ENCODE measurements around the gene DONSON.

The DONSON gene

DNA sequence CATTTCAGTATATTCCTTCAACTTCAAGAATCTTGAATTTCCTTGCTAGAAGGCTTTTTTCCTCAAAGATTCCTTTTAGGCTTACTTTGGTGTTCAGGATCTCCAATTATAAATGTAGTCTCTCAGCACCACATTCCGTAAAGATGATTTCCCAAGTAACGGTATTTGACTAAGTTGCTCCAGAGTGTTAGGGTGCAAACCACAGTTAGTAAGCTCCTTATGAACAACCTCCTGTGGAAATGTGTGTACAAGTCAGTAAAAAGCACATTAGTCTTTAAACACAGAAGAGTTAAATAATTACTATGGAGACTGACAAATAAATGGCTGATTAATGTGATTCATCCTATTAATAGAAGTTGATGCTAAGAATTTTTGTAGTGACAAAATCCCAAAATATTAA lies 10.3 kb downstream of the DONSON start:
- no peak for TF ChIP-seq FOXP2 (optimal IDR thresholded peaks at IDR 0.05; ENCODE audit: borderline replicate concordance, extremely low read depth, extremely low read length, insufficient read depth)
- no peak for TF ChIP-seq SIN3A (IDR thresholded peaks at IDR 0.05; ENCODE audit: borderline replicate concordance, insufficient read depth, low read length)
- TF ChIP-seq, protein P1, sequence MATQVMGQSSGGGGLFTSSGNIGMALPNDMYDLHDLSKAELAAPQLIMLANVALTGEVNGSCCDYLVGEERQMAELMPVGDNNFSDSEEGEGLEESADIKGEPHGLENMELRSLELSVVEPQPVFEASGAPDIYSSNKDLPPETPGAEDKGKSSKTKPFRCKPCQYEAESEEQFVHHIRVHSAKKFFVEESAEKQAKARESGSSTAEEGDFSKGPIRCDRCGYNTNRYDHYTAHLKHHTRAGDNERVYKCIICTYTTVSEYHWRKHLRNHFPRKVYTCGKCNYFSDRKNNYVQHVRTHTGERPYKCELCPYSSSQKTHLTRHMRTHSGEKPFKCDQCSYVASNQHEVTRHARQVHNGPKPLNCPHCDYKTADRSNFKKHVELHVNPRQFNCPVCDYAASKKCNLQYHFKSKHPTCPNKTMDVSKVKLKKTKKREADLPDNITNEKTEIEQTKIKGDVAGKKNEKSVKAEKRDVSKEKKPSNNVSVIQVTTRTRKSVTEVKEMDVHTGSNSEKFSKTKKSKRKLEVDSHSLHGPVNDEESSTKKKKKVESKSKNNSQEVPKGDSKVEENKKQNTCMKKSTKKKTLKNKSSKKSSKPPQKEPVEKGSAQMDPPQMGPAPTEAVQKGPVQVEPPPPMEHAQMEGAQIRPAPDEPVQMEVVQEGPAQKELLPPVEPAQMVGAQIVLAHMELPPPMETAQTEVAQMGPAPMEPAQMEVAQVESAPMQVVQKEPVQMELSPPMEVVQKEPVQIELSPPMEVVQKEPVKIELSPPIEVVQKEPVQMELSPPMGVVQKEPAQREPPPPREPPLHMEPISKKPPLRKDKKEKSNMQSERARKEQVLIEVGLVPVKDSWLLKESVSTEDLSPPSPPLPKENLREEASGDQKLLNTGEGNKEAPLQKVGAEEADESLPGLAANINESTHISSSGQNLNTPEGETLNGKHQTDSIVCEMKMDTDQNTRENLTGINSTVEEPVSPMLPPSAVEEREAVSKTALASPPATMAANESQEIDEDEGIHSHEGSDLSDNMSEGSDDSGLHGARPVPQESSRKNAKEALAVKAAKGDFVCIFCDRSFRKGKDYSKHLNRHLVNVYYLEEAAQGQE (IDR thresholded peaks at IDR 0.05; ENCODE audit: insufficient read depth in 1 of 2, low read depth in 2 of 2, low read length in 2 of 2), result no peak

DNA sequence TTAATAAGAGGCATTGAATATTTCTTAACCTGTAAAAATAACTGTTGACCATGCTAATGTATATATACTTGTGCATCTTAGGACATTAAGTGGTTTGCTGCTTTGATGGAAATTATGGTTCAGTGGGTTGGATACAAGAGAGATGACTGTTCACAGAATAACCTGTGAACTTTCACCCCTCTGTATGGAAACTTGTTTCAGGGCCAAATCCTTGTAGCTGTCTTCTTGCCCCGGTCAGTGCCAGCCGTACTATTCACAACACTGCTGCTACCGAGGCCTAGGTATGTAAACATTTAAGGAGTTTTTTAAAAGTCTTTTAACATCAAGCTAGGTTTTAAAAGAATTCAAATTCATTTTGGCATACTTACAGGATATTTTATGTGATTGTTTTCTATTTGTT lies 16.1 kb downstream of the DONSON start:
- TF ChIP-seq FOXP2 (optimal IDR thresholded peaks at IDR 0.05; ENCODE audit: borderline replicate concordance, extremely low read depth, extremely low read length, insufficient read depth), result no peak
- no peak for TF ChIP-seq SIN3A (IDR thresholded peaks at IDR 0.05; ENCODE audit: borderline replicate concordance, insufficient read depth, low read length)
- TF ChIP-seq POLR2AphosphoS5 (IDR thresholded peaks at IDR 0.05; ENCODE audit: low read depth, low read length), result no peak
- TF ChIP-seq, protein P1 (IDR thresholded peaks at IDR 0.05; ENCODE audit: insufficient read depth in 1 of 2, low read depth in 2 of 2, low read length in 2 of 2), result no peak
- no peak for TF ChIP-seq TAF1 (IDR thresholded peaks at IDR 0.05; ENCODE audit: borderline replicate concordance, insufficient read depth, low read length)

DNA sequence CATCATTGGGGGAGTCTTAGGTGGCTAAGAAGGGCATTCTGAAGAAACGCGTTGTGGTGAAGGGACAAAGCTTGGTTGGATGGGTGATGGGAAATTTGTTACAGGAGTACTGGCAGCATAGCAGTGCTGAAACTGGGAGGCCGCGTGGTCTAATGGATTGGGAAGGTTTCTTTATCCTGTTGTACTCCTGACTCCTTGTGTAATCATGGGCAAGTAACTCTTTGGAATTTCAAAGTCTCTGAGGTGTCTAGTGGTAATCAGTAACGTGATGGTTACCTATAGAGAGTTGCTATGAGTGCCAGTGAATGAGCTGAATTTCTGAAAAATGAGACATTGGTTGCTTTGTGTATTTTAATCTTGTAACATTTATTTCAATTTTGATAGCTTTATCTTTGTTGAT lies 18.5 kb downstream of the DONSON start:
- TF ChIP-seq SIN3A (IDR thresholded peaks at IDR 0.05; ENCODE audit: borderline replicate concordance, insufficient read depth, low read length) (no peak), TAF1 (IDR thresholded peaks at IDR 0.05; ENCODE audit: borderline replicate concordance, insufficient read depth, low read length) (no peak), FOXP2 (optimal IDR thresholded peaks at IDR 0.05; ENCODE audit: borderline replicate concordance, extremely low read depth, extremely low read length, insufficient read depth) (no peak), POLR2AphosphoS5 (IDR thresholded peaks at IDR 0.05; ENCODE audit: low read depth, low read length) (no peak)

DNA sequence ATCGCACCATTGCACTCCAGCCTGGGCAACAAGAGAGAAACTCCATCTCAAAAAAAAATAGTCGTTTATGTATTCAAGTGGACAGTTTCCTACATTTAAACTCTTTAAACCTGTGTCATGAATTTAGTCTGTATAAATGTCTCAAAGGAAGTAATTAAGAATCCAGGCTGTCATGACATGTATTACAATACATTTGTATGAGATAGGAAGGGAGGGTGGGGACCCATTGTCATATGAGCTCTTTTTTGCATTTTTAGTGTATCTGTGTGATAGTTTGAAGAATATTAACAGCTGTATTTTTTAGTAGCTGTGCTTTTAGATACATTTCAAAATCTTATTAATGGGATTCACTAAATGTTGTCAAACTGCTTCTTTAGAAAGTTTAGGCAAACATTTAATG lies 20.0 kb downstream of the DONSON start:
- TF ChIP-seq, protein P1 (IDR thresholded peaks at IDR 0.05; ENCODE audit: insufficient read depth in 1 of 2, low read depth in 2 of 2, low read length in 2 of 2), result no peak
- TF ChIP-seq FOXP2 (optimal IDR thresholded peaks at IDR 0.05; ENCODE audit: borderline replicate concordance, extremely low read depth, extremely low read length, insufficient read depth) (no peak), POLR2AphosphoS5 (IDR thresholded peaks at IDR 0.05; ENCODE audit: low read depth, low read length) (no peak), TAF1 (IDR thresholded peaks at IDR 0.05; ENCODE audit: borderline replicate concordance, insufficient read depth, low read length) (no peak), SIN3A (IDR thresholded peaks at IDR 0.05; ENCODE audit: borderline replicate concordance, insufficient read depth, low read length) (no peak)

DNA sequence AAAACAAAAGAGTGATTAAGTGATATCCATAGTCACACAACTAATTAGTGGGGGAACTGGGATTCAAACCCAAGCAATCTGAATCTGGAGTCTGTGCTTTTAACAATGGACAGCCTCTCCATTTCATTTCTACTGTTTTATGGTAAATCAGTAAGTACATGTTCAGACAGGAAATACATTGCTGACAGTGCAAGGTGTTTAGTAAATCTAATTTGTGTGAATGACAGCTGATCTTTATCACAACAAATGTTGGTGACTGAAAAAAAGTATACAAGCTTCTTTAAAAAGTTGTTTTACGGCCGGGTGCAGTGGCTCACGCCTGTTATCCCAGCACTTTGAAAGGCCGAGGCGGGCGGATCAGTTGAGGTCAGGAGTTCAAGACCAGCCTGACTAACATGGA lies 20.6 kb downstream of the DONSON start:
- TF ChIP-seq, protein P1 (IDR thresholded peaks at IDR 0.05; ENCODE audit: insufficient read depth in 1 of 2, low read depth in 2 of 2, low read length in 2 of 2), result no peak
- TF ChIP-seq POLR2AphosphoS5 (IDR thresholded peaks at IDR 0.05; ENCODE audit: low read depth, low read length) (no peak), TAF1 (IDR thresholded peaks at IDR 0.05; ENCODE audit: borderline replicate concordance, insufficient read depth, low read length) (no peak)

Measured in PFSK-1 (cell line).